ENCODE data around the gene RPS5.

The RPS5 gene

DNA sequence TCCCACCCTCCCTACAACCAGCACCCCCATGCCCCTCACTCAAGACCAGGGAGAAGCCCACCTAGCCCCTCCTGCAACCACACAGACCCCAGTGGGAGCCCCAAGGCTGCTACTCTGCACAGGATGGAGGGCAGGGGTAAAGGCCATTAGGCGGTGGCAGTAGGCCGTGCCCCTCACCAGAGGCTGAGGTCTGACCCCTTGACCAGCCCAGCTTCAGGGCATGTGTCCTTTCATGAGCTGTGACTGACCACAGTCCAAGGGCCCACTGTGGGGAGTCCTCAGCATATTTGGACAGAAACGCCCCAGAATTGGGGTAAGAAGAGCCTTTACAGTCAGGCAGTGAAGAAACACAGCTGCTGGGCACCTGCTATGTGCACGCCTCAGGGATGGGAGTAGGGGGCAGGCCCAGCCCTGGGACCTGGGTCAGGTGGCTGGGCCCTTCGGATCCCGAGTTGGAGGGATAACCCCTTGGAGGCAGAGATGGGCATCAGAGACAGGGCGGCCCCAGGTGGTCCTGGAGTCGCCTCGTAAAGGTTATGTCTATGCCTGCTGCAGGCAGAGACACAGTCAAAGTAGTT, 1.7 kb upstream of the RPS5 start:
- peaks cover 20% of the 10 kb centered on the region for H4K20me1 ChIP-seq (ENCODE audit: insufficient read depth, low read length)
- H3K27me3 ChIP-seq (ENCODE audit: insufficient read depth, low read length, poor library complexity): no peaks in the 10 kb centered on the region
- H3K4me3 ChIP-seq (ENCODE audit: low read depth in 1 of 2, low read length in 2 of 2): peak overlapping the region in 1 of 2 experiments; percentile 92; a peak in 3 of 4 replicates
- H3K4me1 ChIP-seq (ENCODE audit: insufficient read depth, low read length): peaks cover 49% of the 10 kb centered on the region
- H3K27ac ChIP-seq (ENCODE audit: low read length): peak overlapping the region; percentile 97
- peaks cover 57% of the 10 kb centered on the region for H3K79me2 ChIP-seq (ENCODE audit: insufficient read depth, low read length)
- peak overlapping the region; percentile 99 for H3K9ac ChIP-seq (ENCODE audit: low read depth, low read length)
- peak overlapping the region; percentile 84 for H2AFZ ChIP-seq (ENCODE audit: low read depth, low read length)
- no peaks in the 10 kb centered on the region for H3K9me3 ChIP-seq (ENCODE audit: insufficient read depth, low read length, severe bottlenecking)
- peaks cover 26% of the 10 kb centered on the region for H3K36me3 ChIP-seq (ENCODE audit: insufficient read depth, low read length)
- peak overlapping the region; percentile 92 for H3K4me2 ChIP-seq (ENCODE audit: insufficient read depth, low read length)
- TF ChIP-seq EZH2 (IDR thresholded peaks at IDR 0.05; ENCODE audit: borderline replicate concordance, low read depth, low read length, severe bottlenecking): no peak
- TF ChIP-seq, protein P1, sequence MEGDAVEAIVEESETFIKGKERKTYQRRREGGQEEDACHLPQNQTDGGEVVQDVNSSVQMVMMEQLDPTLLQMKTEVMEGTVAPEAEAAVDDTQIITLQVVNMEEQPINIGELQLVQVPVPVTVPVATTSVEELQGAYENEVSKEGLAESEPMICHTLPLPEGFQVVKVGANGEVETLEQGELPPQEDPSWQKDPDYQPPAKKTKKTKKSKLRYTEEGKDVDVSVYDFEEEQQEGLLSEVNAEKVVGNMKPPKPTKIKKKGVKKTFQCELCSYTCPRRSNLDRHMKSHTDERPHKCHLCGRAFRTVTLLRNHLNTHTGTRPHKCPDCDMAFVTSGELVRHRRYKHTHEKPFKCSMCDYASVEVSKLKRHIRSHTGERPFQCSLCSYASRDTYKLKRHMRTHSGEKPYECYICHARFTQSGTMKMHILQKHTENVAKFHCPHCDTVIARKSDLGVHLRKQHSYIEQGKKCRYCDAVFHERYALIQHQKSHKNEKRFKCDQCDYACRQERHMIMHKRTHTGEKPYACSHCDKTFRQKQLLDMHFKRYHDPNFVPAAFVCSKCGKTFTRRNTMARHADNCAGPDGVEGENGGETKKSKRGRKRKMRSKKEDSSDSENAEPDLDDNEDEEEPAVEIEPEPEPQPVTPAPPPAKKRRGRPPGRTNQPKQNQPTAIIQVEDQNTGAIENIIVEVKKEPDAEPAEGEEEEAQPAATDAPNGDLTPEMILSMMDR (IDR thresholded peaks at IDR 0.05; ENCODE audit: borderline replicate concordance, extremely low read depth, low read length, poor library complexity, severe bottlenecking): no peak
- ATAC-seq (ENCODE audit: insufficient read depth, low read depth) (no peak), DNase-seq (no peak)

- peaks cover 62% of the 10 kb centered on the region for H3K79me2 ChIP-seq (ENCODE audit: insufficient read depth, low read length)
- no peaks in the 10 kb centered on the region for H3K27me3 ChIP-seq (ENCODE audit: insufficient read depth, low read length, poor library complexity)
- DNase-seq (peak; percentile 40), ATAC-seq (ENCODE audit: insufficient read depth, low read depth) (no peak; the same call in 1 of the 3 replicates)
- peaks cover 55% of the 10 kb centered on the region for H3K4me1 ChIP-seq (ENCODE audit: insufficient read depth, low read length)
- peaks cover 26% of the 10 kb centered on the region for H4K20me1 ChIP-seq (ENCODE audit: insufficient read depth, low read length)
- peaks cover 33% of the 10 kb centered on the region for H3K36me3 ChIP-seq (ENCODE audit: insufficient read depth, low read length)
- H3K27ac ChIP-seq (ENCODE audit: low read length): peak overlapping the region; percentile 97
- peak overlapping the region; percentile 75 to 92 for H3K4me3 ChIP-seq (ENCODE audit: low read depth in 1 of 2, low read length in 2 of 2)
- no peaks in the 10 kb centered on the region for H3K9me3 ChIP-seq (ENCODE audit: insufficient read depth, low read length, severe bottlenecking)
- peak overlapping the region; percentile 84 for H2AFZ ChIP-seq (ENCODE audit: low read depth, low read length)
- TF ChIP-seq EZH2 (IDR thresholded peaks at IDR 0.05; ENCODE audit: borderline replicate concordance, low read depth, low read length, severe bottlenecking): no peak
- TF ChIP-seq, protein P1 (IDR thresholded peaks at IDR 0.05; ENCODE audit: borderline replicate concordance, extremely low read depth, low read length, poor library complexity, severe bottlenecking): no peak
- H3K4me2 ChIP-seq (ENCODE audit: insufficient read depth, low read length): peak overlapping the region; percentile 92
- H3K9ac ChIP-seq (ENCODE audit: low read depth, low read length): peak overlapping the region; percentile 99
These were observed 1.0 kb upstream of the RPS5 start for GRCh38 chr19:58385891-58386575.

GRCh38 chr19:58387338-58388174, 487 bp downstream of the RPS5 start:
- Histone ChIP-seq H3K9me3 (ENCODE audit: insufficient read depth, low read length, severe bottlenecking) (no peaks in the 10 kb centered on the region), H3K79me2 (ENCODE audit: insufficient read depth, low read length) (peaks cover 65% of the 10 kb centered on the region), H3K36me3 (ENCODE audit: insufficient read depth, low read length) (peaks cover 48% of the 10 kb centered on the region), H4K20me1 (ENCODE audit: insufficient read depth, low read length) (peaks cover 31% of the 10 kb centered on the region), H3K9ac (ENCODE audit: low read depth, low read length) (peak overlapping the region; percentile 99), H3K27ac (ENCODE audit: low read length) (peak overlapping the region; percentile 73), H3K4me2 (ENCODE audit: insufficient read depth, low read length) (peak overlapping the region; percentile 92), H3K27me3 (ENCODE audit: insufficient read depth, low read length, poor library complexity) (no peaks in the 10 kb centered on the region), H3K4me1 (ENCODE audit: insufficient read depth, low read length) (peaks cover 46% of the 10 kb centered on the region), H2AFZ (ENCODE audit: low read depth, low read length) (peak overlapping the region; percentile 68), H3K4me3 (ENCODE audit: low read depth in 1 of 2, low read length in 2 of 2) (peak overlapping the region; percentile 75 to 92)
- ATAC-seq (ENCODE audit: insufficient read depth, low read depth): no peak
- TF ChIP-seq, protein P1 (IDR thresholded peaks at IDR 0.05; ENCODE audit: borderline replicate concordance, extremely low read depth, low read length, poor library complexity, severe bottlenecking): no peak
- no peak for TF ChIP-seq EZH2 (IDR thresholded peaks at IDR 0.05; ENCODE audit: borderline replicate concordance, low read depth, low read length, severe bottlenecking)
- no peak for DNase-seq
